Adrenal gland (tissue), 5 donors: ENCODE measurements around the gene STK32C.

Experiments
- CTCF ChIP-seq, 6 experiments: fragments of 450-650 bp in 4 of 6; fragments of 200-600 bp in 2 of 6; sonication (generic) in 1 of 6; IDR thresholded peaks; 1 replicate in 5 of 6; 2 replicates in 1 of 6; pipeline versions ENCODE4 v1.5.1 to v1.8.0; 2016 to 2021; ENCODE audit warnings: antibody characterized with exemption in 6 of 6, mild to moderate bottlenecking in 2 of 6, moderate library complexity in 1 of 6
- POLR2A ChIP-seq, 2 donors: fragments of 450-650 bp; IDR thresholded peaks; one replicate each; pipeline ENCODE4 v1.6.1; 2017; ENCODE audit warnings: antibody characterized with exemption in 2 of 2, mild to moderate bottlenecking in 2 of 2, moderate library complexity in 1 of 2
- donor health status: DM: no; HTN: no; CAD: no.

DNA sequence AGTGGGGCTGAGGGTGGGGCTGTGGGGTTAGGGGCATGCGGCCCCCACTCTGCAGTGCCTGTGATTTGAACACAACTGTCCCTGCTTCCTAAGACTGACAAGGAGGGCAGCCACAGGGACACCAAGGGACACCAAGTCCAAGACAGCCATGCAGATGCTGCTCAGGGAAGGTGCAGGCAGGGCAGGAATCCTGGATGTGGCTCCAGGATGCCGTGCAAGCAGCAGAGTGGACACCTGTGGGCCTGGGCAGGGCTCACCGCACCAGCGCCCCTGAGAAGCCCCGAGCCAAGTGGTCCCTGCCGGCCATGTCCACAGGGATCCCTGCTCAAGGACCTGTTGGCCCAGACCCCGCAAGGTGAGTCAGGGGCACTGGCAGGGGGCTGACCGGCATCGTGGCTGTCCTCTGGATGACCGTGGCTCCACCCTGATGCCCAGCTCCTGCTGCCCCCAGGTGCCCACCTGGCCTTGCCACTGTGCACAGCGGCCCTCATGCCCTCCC lies 58.5 kb downstream of the STK32C start:
- TF ChIP-seq CTCF (IDR thresholded peaks at IDR 0.05) (no peak), POLR2A (IDR thresholded peaks at IDR 0.05) (no peak)
